Gastroesophageal sphincter (tissue), 3 donors: Measurements from ENCODE around the gene UGT8.

Experiments used
- CTCF ChIP-seq, 4 experiments: fragments of 200-600 bp in 2 of 4; fragments of 450-650 bp in 2 of 4; sonication (generic) in 1 of 4; IDR thresholded peaks; one replicate each; pipeline ENCODE4 v1.5.1; 2017 to 2019; ENCODE audit warnings: antibody characterized with exemption in 4 of 4, mild to moderate bottlenecking in 2 of 4, moderate library complexity in 2 of 4
- POLR2A ChIP-seq, 2 donors: fragments of 450-650 bp; IDR thresholded peaks; one replicate each; pipeline ENCODE4 v1.6.1; 2017; ENCODE audit warnings: antibody characterized with exemption in 2 of 2, mild to moderate bottlenecking in 2 of 2, moderate library complexity in 1 of 2

GRCh38 chr4:114599231-114599902, 760 bp downstream of the UGT8 start:
- no peak for TF ChIP-seq CTCF (IDR thresholded peaks at IDR 0.05)
- TF ChIP-seq POLR2A (IDR thresholded peaks at IDR 0.05), result no peak
